DMS153 (cell line): ENCODE results near the gene KRTAP10-10.
"Not testable (repeated sequence)": the region's sequence is repeated elsewhere in the genome, so short reads cannot be mapped to it uniquely, and the experiment has no call there.

Source experiments
- DNase-seq: peaks from one replicate; lab custom pipeline; 2025; lab: John Stamatoyannopoulos, UW

KRTAP10-10 gene

GRCh38 chr21:44684077-44684476 is 46.9 kb downstream of the KRTAP10-10 start:
- no peak for DNase-seq

GRCh38 chr21:44684483-44684882 is 47.3 kb downstream of the KRTAP10-10 start:
- DNase-seq, result no peak

- not testable (repeated sequence) for DNase-seq
These were observed 47.9 kb downstream of the KRTAP10-10 start for GRCh38 chr21:44685050-44685449.

GRCh38 chr21:44686000-44686781 is 49.0 kb downstream of the KRTAP10-10 start:
- DNase-seq, result no peak

- no peak for DNase-seq
These were observed 49.8 kb downstream of the KRTAP10-10 start for GRCh38 chr21:44686843-44687561.

GRCh38 chr21:44687671-44688070 is 50.5 kb downstream of the KRTAP10-10 start:
- no peak for DNase-seq
